ENCODE measurements around the gene STX18. TPM values are rescaled to one million over a fixed set of nuclear protein-coding genes. Genes with fewer than 3 reads are reported as not detected.

STX18 gene
- total and polyA plus RNA-seq, 10 of the 15 experiments (the other 5 are each of a cell fraction or from before 2014, with no cell fraction given): 8.2 to 46.6 (median 31.1) TPM

DNA sequence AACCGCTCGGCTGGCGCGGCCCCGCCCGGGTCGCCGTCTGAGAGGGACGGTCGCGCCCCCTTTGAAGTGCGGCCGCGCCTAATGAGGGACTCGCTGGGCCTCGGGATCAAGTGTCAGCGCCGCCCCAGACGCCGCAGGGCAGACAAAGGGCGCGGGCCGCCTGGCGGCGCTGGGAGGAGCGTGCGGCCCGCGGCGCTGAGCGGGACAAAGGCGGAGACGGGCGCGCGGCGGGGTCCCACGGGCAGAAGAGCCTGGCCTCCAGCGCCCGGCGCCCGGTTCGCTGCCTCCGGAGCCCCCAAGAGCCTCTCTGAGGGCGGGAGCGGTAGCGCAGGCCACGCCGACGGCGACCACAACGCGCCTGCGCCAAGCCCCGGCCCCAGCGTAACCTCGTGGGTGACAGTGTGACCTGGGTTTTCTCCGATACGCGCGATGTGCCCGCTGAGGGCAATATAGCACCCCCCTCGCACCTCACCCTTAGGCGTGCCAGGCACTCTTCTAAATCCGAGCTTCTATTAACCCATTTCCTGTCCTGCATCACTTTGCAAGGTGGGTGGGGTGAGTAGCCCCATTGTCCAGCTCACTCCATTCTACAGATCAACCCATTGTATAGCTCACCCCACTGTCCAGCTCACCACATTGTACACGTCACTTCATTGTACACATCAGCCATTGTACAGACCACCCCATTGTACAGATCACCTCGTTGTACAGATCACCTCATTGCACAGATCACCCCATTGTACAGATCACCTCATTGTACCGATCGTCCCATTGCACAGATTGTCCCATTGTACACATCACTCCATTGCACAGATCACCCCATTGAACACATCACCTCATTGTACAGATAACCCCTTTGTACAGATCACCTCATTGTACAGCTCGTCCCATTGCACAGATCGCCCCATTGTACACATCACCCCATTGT lies 33.7 kb upstream of the STX18 start:
- H3K9me3 ChIP-seq (replicated peaks; ENCODE audit: control insufficient read depth, insufficient read depth, low read length): no peaks in the 10 kb centered on the region
- H3K36me3 ChIP-seq (ENCODE audit: control insufficient read depth in 2 of 2, insufficient read depth in 2 of 2, low read length in 1 of 2): no peaks in the 10 kb centered on the region
- 9% methylated on average over 70 of the region's 71 CpGs for WGBS (ENCODE audit: insufficient coverage, insufficient replicate concordance, low lambda C conversion rate, missing lambda C conversion rate)
- ChIA-PET RAD21 (ENCODE audit: unreplicated experiment) (no interaction called here), CTCF (interaction anchor here (0.6 to 1.7 kb wide), 11 partner anchors 9 to 120 kb away, joined by 3 to 6 read pairs (median 3); no protein-coding TSS in a partner anchor), POLR2A (interaction anchor here (0.6 kb wide), 1 partner anchor 9 kb away, joined by 6 read pairs; no protein-coding TSS in a partner anchor), SMC1A (ENCODE audit: uncharacterized antibody, unreplicated experiment) (interaction anchor here (1.0 to 3.5 kb wide), 6 partner anchors 10 to 288 kb away, joined by 3 to 10 read pairs (median 4); partner anchors contain the start of gene STX18)
- peak overlapping the region; percentile 79 for H2AFZ ChIP-seq (ENCODE audit: control insufficient read depth, low read depth, low read length)
- peak overlapping the region; percentile 70 for H3K9ac ChIP-seq (ENCODE audit: control insufficient read depth, insufficient read depth, low read length)
- no peaks in the 10 kb centered on the region for H3K27me3 ChIP-seq (replicated peaks in 1 of 2; ENCODE audit: control insufficient read depth in 2 of 2, insufficient read depth in 2 of 2, low read length in 1 of 2)
- H3K4me1 ChIP-seq (ENCODE audit: control insufficient read depth, insufficient read depth, low read length): peaks cover 5% of the 10 kb centered on the region
- peak; percentile 79 for FAIRE-seq
- H3K27ac ChIP-seq (ENCODE audit: control insufficient read depth, insufficient read depth): peak overlapping the region; percentile 24
- H3K4me3 ChIP-seq: peak overlapping the region; percentile 76
- ATAC-seq: peak; percentile 94
- H4K20me1 ChIP-seq (ENCODE audit: control insufficient read depth, insufficient read depth): no peaks in the 10 kb centered on the region
- peak overlapping the region; percentile 95 for H3K4me2 ChIP-seq (ENCODE audit: control insufficient read depth, insufficient read depth)
- intact Hi-C loops (cut with micrococcal nuclease; ENCODE audit: unreplicated experiment) (loop anchor here (1.0 kb wide), 1 partner anchor 87 kb away; no protein-coding TSS in a partner anchor), in situ Hi-C loops (cut with MboI) (no loop called here)
- DNase-seq (ENCODE audit: low read depth, low spot score): peak; percentile 9
- H3K79me2 ChIP-seq (ENCODE audit: control insufficient read depth, insufficient read depth, low read length): no peaks in the 10 kb centered on the region
- no TSS peak for BruUV-seq (replicated peaks)
- TF ChIP-seq, protein P1, sequence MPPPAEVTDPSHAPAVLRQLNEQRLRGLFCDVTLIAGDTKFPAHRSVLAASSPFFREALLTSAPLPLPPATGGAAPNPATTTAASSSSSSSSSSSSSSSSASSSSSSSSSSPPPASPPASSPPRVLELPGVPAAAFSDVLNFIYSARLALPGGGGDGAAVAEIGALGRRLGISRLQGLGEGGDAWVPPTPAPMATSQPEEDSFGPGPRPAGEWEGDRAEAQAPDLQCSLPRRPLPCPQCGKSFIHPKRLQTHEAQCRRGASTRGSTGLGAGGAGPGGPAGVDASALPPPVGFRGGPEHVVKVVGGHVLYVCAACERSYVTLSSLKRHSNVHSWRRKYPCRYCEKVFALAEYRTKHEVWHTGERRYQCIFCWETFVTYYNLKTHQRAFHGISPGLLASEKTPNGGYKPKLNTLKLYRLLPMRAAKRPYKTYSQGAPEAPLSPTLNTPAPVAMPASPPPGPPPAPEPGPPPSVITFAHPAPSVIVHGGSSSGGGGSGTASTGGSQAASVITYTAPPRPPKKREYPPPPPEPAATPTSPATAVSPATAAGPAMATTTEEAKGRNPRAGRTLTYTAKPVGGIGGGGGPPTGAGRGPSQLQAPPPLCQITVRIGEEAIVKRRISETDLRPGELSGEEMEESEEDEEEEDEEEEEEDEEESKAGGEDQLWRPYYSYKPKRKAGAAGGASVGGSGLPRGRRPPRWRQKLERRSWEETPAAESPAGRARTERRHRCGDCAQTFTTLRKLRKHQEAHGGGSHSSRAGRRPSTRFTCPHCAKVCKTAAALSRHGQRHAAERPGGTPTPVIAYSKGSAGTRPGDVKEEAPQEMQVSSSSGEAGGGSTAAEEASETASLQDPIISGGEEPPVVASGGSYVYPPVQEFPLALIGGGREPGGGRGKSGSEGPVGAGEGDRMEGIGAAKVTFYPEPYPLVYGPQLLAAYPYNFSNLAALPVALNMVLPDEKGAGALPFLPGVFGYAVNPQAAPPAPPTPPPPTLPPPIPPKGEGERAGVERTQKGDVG (CRISPR knock-in tag; IDR thresholded peaks at IDR 0.05): no peak
- TF ChIP-seq POU2F2 (IDR thresholded peaks at IDR 0.05; ENCODE audit: borderline replicate concordance, low read depth, low read length) (no peak), ATF7 (IDR thresholded peaks at IDR 0.05; ENCODE audit: low read depth) (no peak), ZNF207 (IDR thresholded peaks at IDR 0.05; ENCODE audit: borderline replicate concordance) (no peak), BCLAF1 (IDR thresholded peaks at IDR 0.05) (no peak), USF1 (IDR thresholded peaks at IDR 0.05; ENCODE audit: borderline replicate concordance, extremely low read length, insufficient read depth, low read depth, low read length) (no peak), PRDM15 (CRISPR knock-in tag; IDR thresholded peaks at IDR 0.05) (no peak), NRF1 (conservative IDR thresholded peaks at IDR 0.05; ENCODE audit: low read depth, low read length) (no peak), RFX5 (IDR thresholded peaks at IDR 0.05; ENCODE audit: low read depth, low read length) (no peak), CHD1 (IDR thresholded peaks at IDR 0.05; ENCODE audit: low read depth, low read length) (no peak), CREB1 (IDR thresholded peaks at IDR 0.05; ENCODE audit: low read depth) (no peak)
